HCT116 (cell line): ENCODE measurements around the gene CARD16. TPM values are rescaled to one million over a fixed set of nuclear protein-coding genes. Genes with fewer than 3 reads are reported as not detected.

Experiments
- ATAC-seq: fragments of 200-7000 bp; cut with Tn5 transposase; 2 replicates; pipeline ENCODE4 v1.9.1; 2020; ENCODE audit warnings: mild to moderate bottlenecking, moderate library complexity
- BruUV-seq: library from RNA; stranded (reverse); fragments of 400-500 nt; replicated peaks from 2 replicates; lab custom pipeline; 2021; lab: Mats Ljungman, UMichigan
- CTCF ChIA-PET: fragments of 300-600 bp; sonication (Branson Sonifier 250); formaldehyde crosslinking; loops from one replicate; lab custom pipeline; 2021; ENCODE audit warnings: antibody characterized with exemption; lab: Charles Lee
- POLR2A ChIA-PET: fragments of 300-600, 350-600 bp; sonication (Branson Sonifier 250); formaldehyde crosslinking; loops from one replicate; lab custom pipeline; 2021; ENCODE audit warnings: antibody characterized with exemption; lab: Charles Lee
- RAD21 ChIA-PET, 2 experiments: fragments of 300-600 bp; sonication (Branson Sonifier 250); formaldehyde crosslinking; loops; one replicate each; lab custom pipeline; 2023; ENCODE audit warnings: low total read pairs in 2 of 2; ENCODE audit not compliant: uncharacterized antibody in 2 of 2, unreplicated experiment in 2 of 2, low non-redundant PET in 1 of 2; lab: Charles Lee
- DNase-seq: peaks from one replicate; pipeline ENCODE4 v3.0.0-alpha.2; 2010; ENCODE audit warnings: low read depth, low spot score
- H2AFZ ChIP-seq: fragments of 200-600 bp; shearing (Covaris generic), sonication (generic); 2 replicates; pipeline ENCODE4 v1.6.1; 2017; ENCODE audit warnings: low read depth, mixed run types, mixed read lengths, antibody characterized with exemption, low read length; ENCODE audit not compliant: poor library complexity, severe bottlenecking
- H3K27ac ChIP-seq: 2 replicates; pipeline ENCODE4 v1.5.1; 2012; ENCODE audit warnings: low read depth, low read length
- H3K27me3 ChIP-seq: fragments of 200-600 bp; sonication (generic); 2 replicates; pipeline ENCODE4 v1.6.1; 2016; ENCODE audit warnings: mixed run types, low read length, mixed read lengths; ENCODE audit not compliant: insufficient read depth
- H3K36me3 ChIP-seq, 2 experiments: fragments of 200-500 bp in 1 of 2; fragments of 200-600 bp in 1 of 2; sonication (Bioruptor generic) in 1 of 2; sonication (generic) in 1 of 2; 2 replicates each; pipeline versions ENCODE4 v1.5.1 to v1.6.1; 2014 to 2016; ENCODE audit warnings: low read length in 2 of 2, inconsistent platforms in 1 of 2, mixed read lengths in 1 of 2, mixed run types in 1 of 2; ENCODE audit not compliant: insufficient read depth in 2 of 2, control insufficient read depth in 1 of 2
- H3K4me1 ChIP-seq, 2 experiments: fragments of 200-600 bp in 1 of 2; sonication (generic) in 1 of 2; 2 replicates each; pipeline versions ENCODE4 v1.5.1 to v1.6.1; 2012 to 2017; ENCODE audit warnings: low read length in 2 of 2, inconsistent platforms in 1 of 2, mild to moderate bottlenecking in 1 of 2, mixed read lengths in 1 of 2, mixed run types in 1 of 2, moderate library complexity in 1 of 2; ENCODE audit not compliant: insufficient read depth in 2 of 2, control insufficient read depth in 1 of 2
- H3K4me2 ChIP-seq: fragments of 200-600 bp; sonication (generic); 2 replicates; pipeline ENCODE4 v1.6.1; 2017; ENCODE audit warnings: mixed run types, low read length, mixed read lengths
- H3K4me3 ChIP-seq, 2 experiments: fragments of 200-600 bp in 1 of 2; sonication (generic) in 1 of 2; replicated peaks in 1 of 2; 2 replicates each; pipeline ENCODE4 v1.5.1; 2011 to 2016; ENCODE audit warnings: low read length in 2 of 2, control low read depth in 1 of 2, low read depth in 1 of 2, mild to moderate bottlenecking in 1 of 2, mixed read lengths in 1 of 2, mixed run types in 1 of 2
- H3K79me2 ChIP-seq: fragments of 200-600 bp; sonication (generic); 2 replicates; pipeline ENCODE4 v1.6.1; 2017; ENCODE audit warnings: mild to moderate bottlenecking, mixed run types, low read length, moderate library complexity, mixed read lengths; ENCODE audit not compliant: insufficient read depth
- H3K9ac ChIP-seq: fragments of 200-600 bp; sonication (generic); 2 replicates; pipeline ENCODE4 v1.6.1; 2016; ENCODE audit warnings: low read length, mixed read lengths
- H3K9me2 ChIP-seq: fragments of 200-600 bp; sonication (generic), shearing (Covaris generic); 2 replicates; pipeline ENCODE4 v1.6.1; 2017; ENCODE audit warnings: mixed run types, mild to moderate bottlenecking, moderate library complexity; ENCODE audit not compliant: insufficient read depth
- H3K9me3 ChIP-seq, 2 experiments: fragments of 200-500 bp in 1 of 2; fragments of 200-600 bp in 1 of 2; sonication (Bioruptor generic) in 1 of 2; sonication (generic) in 1 of 2; 2 replicates each; pipeline ENCODE4 v1.6.1; 2014 to 2017; ENCODE audit warnings: low read length in 2 of 2, mixed read lengths in 2 of 2, inconsistent platforms in 1 of 2, low read depth in 1 of 2, mild to moderate bottlenecking in 1 of 2, mixed run types in 1 of 2, moderate library complexity in 1 of 2; ENCODE audit not compliant: control insufficient read depth in 1 of 2, insufficient read depth in 1 of 2
- H4K20me1 ChIP-seq: fragments of 200-600 bp; sonication (generic), shearing (Covaris generic); 2 replicates; pipeline ENCODE4 v1.6.1; 2017; ENCODE audit warnings: mixed run types, mild to moderate bottlenecking, moderate library complexity; ENCODE audit not compliant: insufficient read depth
- CEBPB ChIP-seq: IDR thresholded peaks from 2 replicates; pipeline ENCODE4 v1.6.1; 2012; ENCODE audit warnings: low read depth
- EGR1 ChIP-seq: IDR thresholded peaks from 2 replicates; pipeline ENCODE4 v1.6.1; 2012; ENCODE audit warnings: low read depth
- JUND ChIP-seq: IDR thresholded peaks from 2 replicates; pipeline ENCODE4 v1.6.1; 2012
- POLR2AphosphoS5 ChIP-seq: IDR thresholded peaks from 2 replicates; pipeline ENCODE4 v1.6.1; 2011; ENCODE audit warnings: mild to moderate bottlenecking, low read depth, low read length, moderate library complexity
- SIN3A ChIP-seq: IDR thresholded peaks from 2 replicates; pipeline ENCODE4 v1.6.1; 2012; ENCODE audit warnings: low read depth
- SP1 ChIP-seq: IDR thresholded peaks from 2 replicates; pipeline ENCODE4 v1.6.1; 2012; ENCODE audit warnings: low read depth
- SRF ChIP-seq: IDR thresholded peaks from 2 replicates; pipeline ENCODE4 v1.6.1; 2012; ENCODE audit warnings: low read depth
- ZNF274 ChIP-seq: fragments of 200-500 bp; sonication (Bioruptor generic); IDR thresholded peaks from 2 replicates; pipeline ENCODE4 v1.6.1; 2014; ENCODE audit warnings: mild to moderate bottlenecking, low read depth, low read length, inconsistent platforms
- intact Hi-C: fragments of 100-400 bp; cut with micrococcal nuclease; formaldehyde crosslinking; loops from 2 replicates; pipeline ENCODE4 v1.10.0; 2022
- total RNA-seq: library from RNA; stranded (reverse); gene quantifications from one replicate; pipeline ENCODE4 v1.2.1, GENCODE V29; 2021; ENCODE audit not compliant: unreplicated experiment
- TF ChIP-seq, protein P1 (sequence below): IDR thresholded peaks from 2 replicates; pipeline ENCODE4 v1.6.1; 2012; ENCODE audit warnings: low read depth
- TF ChIP-seq, protein P2 (sequence below): IDR thresholded peaks from 2 replicates; pipeline ENCODE4 v1.6.1; 2012
- TF ChIP-seq, protein P3 (sequence below): IDR thresholded peaks from 2 replicates; pipeline ENCODE4 v1.6.1; 2011; ENCODE audit warnings: mild to moderate bottlenecking, low read length, moderate library complexity; ENCODE audit not compliant: insufficient replicate concordance; ENCODE audit errors: extremely low read depth

Gene CARD16
- total RNA-seq, 1 experiment from 2014 or later, result not detected

GRCh38 chr11:105032495-105032894 lies 12.6 kb downstream of the CARD16 start:
- TF ChIP-seq, protein P1, sequence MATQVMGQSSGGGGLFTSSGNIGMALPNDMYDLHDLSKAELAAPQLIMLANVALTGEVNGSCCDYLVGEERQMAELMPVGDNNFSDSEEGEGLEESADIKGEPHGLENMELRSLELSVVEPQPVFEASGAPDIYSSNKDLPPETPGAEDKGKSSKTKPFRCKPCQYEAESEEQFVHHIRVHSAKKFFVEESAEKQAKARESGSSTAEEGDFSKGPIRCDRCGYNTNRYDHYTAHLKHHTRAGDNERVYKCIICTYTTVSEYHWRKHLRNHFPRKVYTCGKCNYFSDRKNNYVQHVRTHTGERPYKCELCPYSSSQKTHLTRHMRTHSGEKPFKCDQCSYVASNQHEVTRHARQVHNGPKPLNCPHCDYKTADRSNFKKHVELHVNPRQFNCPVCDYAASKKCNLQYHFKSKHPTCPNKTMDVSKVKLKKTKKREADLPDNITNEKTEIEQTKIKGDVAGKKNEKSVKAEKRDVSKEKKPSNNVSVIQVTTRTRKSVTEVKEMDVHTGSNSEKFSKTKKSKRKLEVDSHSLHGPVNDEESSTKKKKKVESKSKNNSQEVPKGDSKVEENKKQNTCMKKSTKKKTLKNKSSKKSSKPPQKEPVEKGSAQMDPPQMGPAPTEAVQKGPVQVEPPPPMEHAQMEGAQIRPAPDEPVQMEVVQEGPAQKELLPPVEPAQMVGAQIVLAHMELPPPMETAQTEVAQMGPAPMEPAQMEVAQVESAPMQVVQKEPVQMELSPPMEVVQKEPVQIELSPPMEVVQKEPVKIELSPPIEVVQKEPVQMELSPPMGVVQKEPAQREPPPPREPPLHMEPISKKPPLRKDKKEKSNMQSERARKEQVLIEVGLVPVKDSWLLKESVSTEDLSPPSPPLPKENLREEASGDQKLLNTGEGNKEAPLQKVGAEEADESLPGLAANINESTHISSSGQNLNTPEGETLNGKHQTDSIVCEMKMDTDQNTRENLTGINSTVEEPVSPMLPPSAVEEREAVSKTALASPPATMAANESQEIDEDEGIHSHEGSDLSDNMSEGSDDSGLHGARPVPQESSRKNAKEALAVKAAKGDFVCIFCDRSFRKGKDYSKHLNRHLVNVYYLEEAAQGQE, result no peak
- no peaks in the 10 kb centered on the region for H3K9me2 ChIP-seq
- ChIA-PET RAD21 (no interaction called here), POLR2A (no interaction called here), CTCF (no interaction called here)
- H3K27ac ChIP-seq, result no peak overlapping the region
- H2AFZ ChIP-seq, result no peak overlapping the region
- H3K4me2 ChIP-seq, result no peak overlapping the region
- no peaks in the 10 kb centered on the region for H3K4me1 ChIP-seq
- no peak overlapping the region for H3K9ac ChIP-seq
- ATAC-seq (no peak), DNase-seq (no peak)
- H3K27me3 ChIP-seq, result no peaks in the 10 kb centered on the region
- no peaks in the 10 kb centered on the region for H4K20me1 ChIP-seq
- H3K9me3 ChIP-seq, result no peaks in the 10 kb centered on the region
- no TSS peak for BruUV-seq
- H3K4me3 ChIP-seq, result no peak overlapping the region
- intact Hi-C loops, result no loop called here
- no peaks in the 10 kb centered on the region for H3K79me2 ChIP-seq
- H3K36me3 ChIP-seq, result no peaks in the 10 kb centered on the region

DNA sequence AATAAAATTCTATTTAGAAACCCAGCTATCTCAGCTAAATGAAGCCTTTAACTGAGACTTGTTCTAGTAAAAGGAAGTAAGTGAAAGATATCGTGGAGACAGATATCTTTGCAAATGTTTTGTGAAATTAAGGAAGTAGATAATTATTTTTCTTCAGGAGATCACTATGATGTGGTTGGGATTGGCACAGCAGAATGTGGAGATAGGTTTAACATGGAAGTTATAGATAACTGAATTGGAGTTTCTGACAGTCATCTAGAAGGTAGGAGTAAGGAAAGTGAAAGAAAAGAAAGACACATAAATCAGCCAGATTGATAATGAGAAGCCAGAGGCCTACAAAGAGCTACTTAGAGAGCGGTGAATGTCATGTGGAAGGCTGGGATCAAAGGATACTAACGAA lies 17.5 kb downstream of the CARD16 start:
- ChIA-PET CTCF (no interaction called here), RAD21 (no interaction called here), POLR2A (no interaction called here)
- BruUV-seq, result no TSS peak
- no peak overlapping the region for H3K4me3 ChIP-seq
- H3K79me2 ChIP-seq, result no peaks in the 10 kb centered on the region
- H3K36me3 ChIP-seq, result no peaks in the 10 kb centered on the region
- H2AFZ ChIP-seq, result no peak overlapping the region
- H3K9me3 ChIP-seq, result no peaks in the 10 kb centered on the region
- H3K27me3 ChIP-seq, result no peaks in the 10 kb centered on the region
- H3K9ac ChIP-seq, result no peak overlapping the region
- DNase-seq, result no peak
- H3K4me1 ChIP-seq, result no peaks in the 10 kb centered on the region
- H3K9me2 ChIP-seq, result no peaks in the 10 kb centered on the region
- no peak overlapping the region for H3K27ac ChIP-seq
- intact Hi-C loops, result no loop called here
- H4K20me1 ChIP-seq, result no peaks in the 10 kb centered on the region
- no peak for ATAC-seq
- H3K4me2 ChIP-seq, result no peak overlapping the region
- TF ChIP-seq EGR1, result no peak
- no peak for TF ChIP-seq JUND
- TF ChIP-seq SRF, result no peak
- TF ChIP-seq, protein P2, sequence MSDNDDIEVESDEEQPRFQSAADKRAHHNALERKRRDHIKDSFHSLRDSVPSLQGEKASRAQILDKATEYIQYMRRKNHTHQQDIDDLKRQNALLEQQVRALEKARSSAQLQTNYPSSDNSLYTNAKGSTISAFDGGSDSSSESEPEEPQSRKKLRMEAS, result no peak
- TF ChIP-seq SIN3A, result no peak
- TF ChIP-seq POLR2AphosphoS5, result no peak
- no peak for TF ChIP-seq CEBPB
- TF ChIP-seq, protein P3, sequence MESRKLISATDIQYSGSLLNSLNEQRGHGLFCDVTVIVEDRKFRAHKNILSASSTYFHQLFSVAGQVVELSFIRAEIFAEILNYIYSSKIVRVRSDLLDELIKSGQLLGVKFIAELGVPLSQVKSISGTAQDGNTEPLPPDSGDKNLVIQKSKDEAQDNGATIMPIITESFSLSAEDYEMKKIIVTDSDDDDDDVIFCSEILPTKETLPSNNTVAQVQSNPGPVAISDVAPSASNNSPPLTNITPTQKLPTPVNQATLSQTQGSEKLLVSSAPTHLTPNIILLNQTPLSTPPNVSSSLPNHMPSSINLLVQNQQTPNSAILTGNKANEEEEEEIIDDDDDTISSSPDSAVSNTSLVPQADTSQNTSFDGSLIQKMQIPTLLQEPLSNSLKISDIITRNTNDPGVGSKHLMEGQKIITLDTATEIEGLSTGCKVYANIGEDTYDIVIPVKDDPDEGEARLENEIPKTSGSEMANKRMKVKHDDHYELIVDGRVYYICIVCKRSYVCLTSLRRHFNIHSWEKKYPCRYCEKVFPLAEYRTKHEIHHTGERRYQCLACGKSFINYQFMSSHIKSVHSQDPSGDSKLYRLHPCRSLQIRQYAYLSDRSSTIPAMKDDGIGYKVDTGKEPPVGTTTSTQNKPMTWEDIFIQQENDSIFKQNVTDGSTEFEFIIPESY, result no peak
- TF ChIP-seq SP1, result no peak
- TF ChIP-seq, protein P1, result no peak
- TF ChIP-seq ZNF274, result no peak
